HepG2 (cell line): ENCODE data around the gene COBL.

Experiments
- ELK4 ChIP-seq: sonication (generic); formaldehyde crosslinking; IDR thresholded peaks from 2 replicates; pipeline ENCODE4 v1.9.0; 2021; ENCODE audit warnings: missing genetic modification reagents, borderline replicate concordance
- ONECUT2 ChIP-seq: sonication (generic); formaldehyde crosslinking; IDR thresholded peaks from 2 replicates; pipeline ENCODE4 v1.4.0; 2020; ENCODE audit warnings: missing genetic modification reagents
- POLR2A ChIP-seq, 2 experiments: IDR thresholded peaks; 2 replicates each; pipeline ENCODE4 v1.6.1; 2011; ENCODE audit warnings: low read depth in 2 of 2, low read length in 2 of 2, mild to moderate bottlenecking in 1 of 2, moderate library complexity in 1 of 2; ENCODE audit not compliant: insufficient read depth in 1 of 2
- RXRA ChIP-seq: sonication (generic); formaldehyde crosslinking; IDR thresholded peaks from 2 replicates; pipeline ENCODE4 v1.5.1; 2020; ENCODE audit warnings: missing genetic modification reagents
- SPEN ChIP-seq: sonication (generic); formaldehyde crosslinking; IDR thresholded peaks from 2 replicates; pipeline ENCODE4 v1.5.1; 2020; ENCODE audit warnings: low read depth, mild to moderate bottlenecking, missing genetic modification reagents
- STAT6 ChIP-seq: sonication (generic); formaldehyde crosslinking; IDR thresholded peaks from 2 replicates; pipeline ENCODE4 v1.4.0; 2020; ENCODE audit warnings: missing genetic modification reagents, mild to moderate bottlenecking, borderline replicate concordance
- ZHX1 ChIP-seq: sonication (generic); formaldehyde crosslinking; IDR thresholded peaks from 2 replicates; pipeline ENCODE4 v1.8.1; 2022; ENCODE audit warnings: low read depth, mild to moderate bottlenecking, missing genetic modification reagents
- ZNF317 ChIP-seq: sonication (generic); formaldehyde crosslinking; IDR thresholded peaks from 2 replicates; pipeline ENCODE4 v1.5.0; 2020; ENCODE audit warnings: mild to moderate bottlenecking, missing genetic modification reagents
- ZNF34 ChIP-seq: sonication (generic); formaldehyde crosslinking; IDR thresholded peaks from 2 replicates; pipeline ENCODE4 v1.4.0; 2020; ENCODE audit warnings: mild to moderate bottlenecking, missing genetic modification reagents, borderline replicate concordance
- ZNF496 ChIP-seq: sonication (generic); formaldehyde crosslinking; IDR thresholded peaks from 2 replicates; pipeline ENCODE4 v1.8.1; 2023; ENCODE audit warnings: mild to moderate bottlenecking, moderate library complexity, missing genetic modification reagents; ENCODE audit not compliant: insufficient replicate concordance
- TF ChIP-seq, protein P1 (sequence below): IDR thresholded peaks from 2 replicates; pipeline ENCODE4 v1.6.1; 2012; ENCODE audit warnings: low read length, improper control_type of control experiment

DNA sequence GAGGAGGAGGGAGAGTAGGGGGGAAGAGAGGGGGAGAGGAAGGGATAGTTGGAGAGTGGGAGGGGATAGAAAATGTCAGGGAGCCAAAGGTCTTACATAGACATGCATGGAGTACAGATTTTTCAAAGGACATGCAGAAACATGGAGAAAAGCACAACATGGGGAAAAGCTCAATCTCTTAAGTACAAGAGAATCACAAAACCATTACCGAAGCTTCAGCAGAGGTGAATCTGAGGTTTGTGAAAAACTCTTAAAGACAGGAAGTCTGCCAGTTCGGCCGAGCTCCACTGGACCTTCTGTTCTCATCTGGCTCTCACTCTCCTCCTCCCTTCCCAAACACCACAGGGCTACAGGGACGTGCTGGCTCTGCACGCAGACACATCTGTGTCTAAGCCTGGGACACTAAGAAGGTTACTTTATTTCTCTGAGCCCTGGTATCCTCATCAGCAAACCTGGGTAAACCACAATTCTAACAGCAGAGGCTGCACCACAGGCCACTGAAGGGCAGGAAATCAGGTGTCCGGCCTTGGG is 133.9 kb downstream of the COBL start:
- TF ChIP-seq ZNF317, result no peak
- TF ChIP-seq ZNF496 (CRISPR knock-in tag), result no peak
- TF ChIP-seq SPEN (CRISPR knock-in tag), result no peak
- TF ChIP-seq ZNF34 (CRISPR knock-in tag), result no peak
- no peak for TF ChIP-seq ZHX1
- TF ChIP-seq, protein P1, sequence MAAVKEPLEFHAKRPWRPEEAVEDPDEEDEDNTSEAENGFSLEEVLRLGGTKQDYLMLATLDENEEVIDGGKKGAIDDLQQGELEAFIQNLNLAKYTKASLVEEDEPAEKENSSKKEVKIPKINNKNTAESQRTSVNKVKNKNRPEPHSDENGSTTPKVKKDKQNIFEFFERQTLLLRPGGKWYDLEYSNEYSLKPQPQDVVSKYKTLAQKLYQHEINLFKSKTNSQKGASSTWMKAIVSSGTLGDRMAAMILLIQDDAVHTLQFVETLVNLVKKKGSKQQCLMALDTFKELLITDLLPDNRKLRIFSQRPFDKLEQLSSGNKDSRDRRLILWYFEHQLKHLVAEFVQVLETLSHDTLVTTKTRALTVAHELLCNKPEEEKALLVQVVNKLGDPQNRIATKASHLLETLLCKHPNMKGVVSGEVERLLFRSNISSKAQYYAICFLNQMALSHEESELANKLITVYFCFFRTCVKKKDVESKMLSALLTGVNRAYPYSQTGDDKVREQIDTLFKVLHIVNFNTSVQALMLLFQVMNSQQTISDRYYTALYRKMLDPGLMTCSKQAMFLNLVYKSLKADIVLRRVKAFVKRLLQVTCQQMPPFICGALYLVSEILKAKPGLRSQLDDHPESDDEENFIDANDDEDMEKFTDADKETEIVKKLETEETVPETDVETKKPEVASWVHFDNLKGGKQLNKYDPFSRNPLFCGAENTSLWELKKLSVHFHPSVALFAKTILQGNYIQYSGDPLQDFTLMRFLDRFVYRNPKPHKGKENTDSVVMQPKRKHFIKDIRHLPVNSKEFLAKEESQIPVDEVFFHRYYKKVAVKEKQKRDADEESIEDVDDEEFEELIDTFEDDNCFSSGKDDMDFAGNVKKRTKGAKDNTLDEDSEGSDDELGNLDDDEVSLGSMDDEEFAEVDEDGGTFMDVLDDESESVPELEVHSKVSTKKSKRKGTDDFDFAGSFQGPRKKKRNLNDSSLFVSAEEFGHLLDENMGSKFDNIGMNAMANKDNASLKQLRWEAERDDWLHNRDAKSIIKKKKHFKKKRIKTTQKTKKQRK, result no peak
- TF ChIP-seq POLR2A (IDR thresholded peaks at IDR 0.05; ENCODE audit: insufficient read depth in 1 of 2, low read depth in 2 of 2, low read length in 2 of 2), result no peak
- TF ChIP-seq STAT6 (CRISPR knock-in tag), result no peak
- no peak for TF ChIP-seq ELK4 (CRISPR knock-in tag)
- TF ChIP-seq RXRA (CRISPR knock-in tag), result no peak
- TF ChIP-seq ONECUT2 (CRISPR knock-in tag), result no peak
